NCI-H146 treated with DMSO at 0.1 percent for 48 hours (cell line): ENCODE measurements around the gene FEM1A.
"Not testable (repeated sequence)": the region's sequence is repeated elsewhere in the genome, so short reads cannot be mapped to it uniquely, and the experiment has no call there.

Experiments
- DNase-seq: peaks from one replicate; lab custom pipeline; 2025; ENCODE audit not compliant: unreplicated experiment; lab: John Stamatoyannopoulos, UW

The FEM1A gene

DNA sequence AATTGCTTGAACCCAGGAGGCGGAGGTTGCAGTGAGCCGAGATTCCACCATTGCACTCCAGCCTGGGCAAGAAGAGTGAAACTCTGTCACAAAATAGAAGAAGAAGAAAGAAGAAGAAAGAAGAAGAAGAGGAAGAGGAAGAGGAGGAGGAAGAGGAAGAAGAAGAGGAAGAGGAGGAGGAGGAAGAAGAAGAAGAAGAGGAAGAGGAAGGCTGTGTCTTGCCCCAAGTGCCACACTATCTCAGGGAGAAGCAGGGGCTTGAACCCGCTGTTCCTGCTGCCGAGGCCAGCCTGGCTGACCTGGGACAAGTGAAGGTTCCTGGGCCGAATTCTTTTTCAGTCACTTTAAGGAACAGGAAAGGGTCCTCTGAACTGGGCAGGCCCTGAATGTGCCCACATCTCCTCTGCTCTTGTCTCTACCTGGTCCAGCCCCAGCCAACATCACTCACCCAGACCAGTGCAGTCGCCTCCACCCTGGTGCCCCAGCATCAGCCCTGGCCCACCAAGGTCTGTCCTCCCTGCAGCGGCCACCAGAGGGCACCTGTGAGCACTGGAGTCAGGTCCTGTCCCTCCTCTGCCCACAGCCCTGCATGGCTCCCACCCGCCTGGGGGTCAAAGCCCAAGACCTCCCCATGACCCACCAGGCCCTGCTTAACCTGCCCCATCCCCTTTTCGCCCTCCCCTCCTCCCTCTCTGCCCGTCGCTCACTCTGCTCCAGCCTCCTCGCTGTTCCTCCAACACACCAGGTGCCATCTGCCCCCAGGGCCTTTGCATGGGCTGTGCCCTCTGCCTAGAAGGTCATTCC, 20.0 kb downstream of the FEM1A start:
- no peak for DNase-seq

DNA sequence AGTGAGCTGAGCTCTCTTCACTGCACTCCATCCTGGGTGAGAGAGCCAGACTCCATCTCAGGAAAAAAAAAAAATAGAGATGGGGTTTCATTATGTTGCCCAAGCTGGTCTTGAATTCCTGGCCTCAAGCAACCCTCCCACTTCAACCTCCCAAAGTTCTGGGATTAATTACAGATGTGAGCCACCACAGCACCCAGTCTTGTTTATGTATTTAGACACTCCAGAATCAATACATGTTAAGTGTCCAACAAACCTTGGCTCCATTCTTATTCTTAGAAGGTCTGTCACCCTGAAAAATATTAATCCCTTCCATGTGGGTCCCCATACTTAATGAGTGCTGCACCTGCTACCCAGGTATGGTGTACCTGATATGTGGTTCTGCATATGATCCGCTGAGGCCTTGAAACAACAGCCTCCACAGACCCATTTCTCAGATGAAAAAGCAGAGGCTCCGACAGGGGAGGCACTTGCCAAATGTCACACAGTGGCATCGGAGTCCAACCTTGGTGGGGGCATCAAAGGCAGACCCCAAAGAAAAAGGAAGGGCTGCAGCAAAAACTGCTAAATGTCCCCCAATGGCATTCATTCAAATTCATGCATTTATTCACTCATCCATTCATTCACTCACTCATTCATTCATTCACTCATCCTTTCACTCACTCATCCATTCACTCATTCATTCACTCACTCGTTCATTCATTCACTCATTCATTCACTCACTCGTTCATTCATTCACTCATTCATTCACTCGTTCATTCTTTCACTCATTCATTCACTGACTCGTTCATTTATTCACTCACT, 23.3 kb downstream of the FEM1A start:
- no peak for DNase-seq

DNA sequence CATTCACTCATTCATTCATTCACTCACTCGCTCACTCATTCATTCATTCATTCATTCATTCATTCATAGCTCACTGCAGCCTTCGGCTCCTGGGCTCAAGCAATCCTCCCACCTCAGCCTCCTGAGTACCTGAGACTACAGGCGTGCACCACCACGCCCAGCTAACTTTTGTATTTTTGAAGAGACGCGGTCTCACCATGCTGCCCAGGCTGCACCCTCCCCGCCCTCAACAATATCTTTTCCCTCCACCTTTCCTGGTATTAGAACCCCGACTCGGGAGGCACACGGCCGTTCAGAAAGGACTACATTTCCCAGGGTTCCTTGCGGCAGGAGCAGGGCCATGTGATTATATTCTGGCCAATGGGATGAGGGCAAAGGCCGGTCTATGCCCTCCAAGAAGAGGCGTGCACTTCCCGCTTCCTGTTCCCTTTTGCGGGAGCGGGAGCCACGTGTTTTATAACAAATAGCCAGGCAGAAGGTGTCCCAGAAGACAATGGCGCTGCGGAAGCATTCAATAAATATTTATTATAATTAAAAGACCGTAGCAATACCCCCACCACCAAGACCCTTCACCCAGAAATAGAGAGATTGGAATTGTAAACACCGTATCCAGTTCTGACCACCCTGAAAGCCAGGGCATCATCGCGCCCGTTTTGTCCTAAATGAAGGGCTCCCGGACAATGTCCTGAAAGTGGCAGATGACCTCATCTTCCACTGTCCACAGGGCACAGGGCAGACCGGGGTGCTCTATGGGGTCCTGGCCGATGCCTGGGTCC, 24.1 kb downstream of the FEM1A start:
- peak; percentile 25 for DNase-seq

DNA sequence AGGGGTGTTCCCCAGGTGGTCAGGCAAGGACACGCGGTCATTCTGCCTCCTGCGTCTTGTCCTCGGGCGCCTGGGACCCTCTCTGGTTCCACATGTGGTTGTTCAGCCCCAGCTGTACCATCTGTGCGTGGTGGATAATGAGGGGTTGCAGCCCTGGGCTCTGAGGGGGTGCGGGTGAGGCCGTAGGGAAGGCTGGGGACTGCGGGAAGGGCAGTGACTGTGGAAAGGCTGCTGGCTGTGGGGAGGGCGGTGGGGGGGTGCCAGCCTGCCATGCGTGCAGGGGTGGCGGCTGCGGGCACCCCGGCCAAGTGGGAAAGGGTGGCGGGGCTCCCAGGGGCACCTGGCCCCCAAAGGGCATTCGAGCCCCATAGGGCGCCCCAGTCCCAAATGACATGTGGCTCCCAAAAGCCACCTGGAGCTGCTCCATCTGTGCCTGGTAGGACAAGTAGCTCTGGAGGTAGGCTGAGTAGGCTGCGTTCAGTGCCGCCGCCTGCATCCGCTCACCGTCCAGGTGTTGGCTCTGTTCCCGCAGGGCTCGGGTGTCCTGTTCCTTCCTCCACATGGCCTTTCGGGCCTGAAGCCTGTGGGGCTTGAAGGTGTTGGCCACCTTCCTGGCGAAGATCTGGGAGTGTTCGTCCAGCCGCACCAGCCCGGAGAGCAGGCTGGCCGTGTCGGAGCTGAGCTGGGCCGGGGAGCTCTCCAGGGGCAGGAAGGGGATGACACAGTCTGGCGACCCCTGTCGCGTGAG, 24.8 kb downstream of the FEM1A start:
- no peak for DNase-seq

DNA sequence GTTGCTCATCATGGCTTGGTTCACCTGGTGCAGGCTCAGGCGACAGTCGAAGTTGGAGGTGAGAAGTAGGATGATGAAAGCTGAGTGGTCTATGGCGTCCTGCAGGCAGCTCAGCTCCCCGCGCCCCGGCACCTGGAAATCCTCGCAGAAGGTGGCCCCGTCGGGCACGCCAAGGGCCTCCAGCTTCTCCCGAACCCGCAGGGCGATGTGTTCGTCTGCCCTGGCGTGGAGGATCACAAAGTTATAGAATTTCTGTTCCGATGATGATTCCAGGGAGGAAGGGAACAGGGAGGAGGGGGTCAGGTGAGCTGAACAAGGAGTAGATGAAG, 25.4 kb downstream of the FEM1A start:
- no peak for DNase-seq

DNA sequence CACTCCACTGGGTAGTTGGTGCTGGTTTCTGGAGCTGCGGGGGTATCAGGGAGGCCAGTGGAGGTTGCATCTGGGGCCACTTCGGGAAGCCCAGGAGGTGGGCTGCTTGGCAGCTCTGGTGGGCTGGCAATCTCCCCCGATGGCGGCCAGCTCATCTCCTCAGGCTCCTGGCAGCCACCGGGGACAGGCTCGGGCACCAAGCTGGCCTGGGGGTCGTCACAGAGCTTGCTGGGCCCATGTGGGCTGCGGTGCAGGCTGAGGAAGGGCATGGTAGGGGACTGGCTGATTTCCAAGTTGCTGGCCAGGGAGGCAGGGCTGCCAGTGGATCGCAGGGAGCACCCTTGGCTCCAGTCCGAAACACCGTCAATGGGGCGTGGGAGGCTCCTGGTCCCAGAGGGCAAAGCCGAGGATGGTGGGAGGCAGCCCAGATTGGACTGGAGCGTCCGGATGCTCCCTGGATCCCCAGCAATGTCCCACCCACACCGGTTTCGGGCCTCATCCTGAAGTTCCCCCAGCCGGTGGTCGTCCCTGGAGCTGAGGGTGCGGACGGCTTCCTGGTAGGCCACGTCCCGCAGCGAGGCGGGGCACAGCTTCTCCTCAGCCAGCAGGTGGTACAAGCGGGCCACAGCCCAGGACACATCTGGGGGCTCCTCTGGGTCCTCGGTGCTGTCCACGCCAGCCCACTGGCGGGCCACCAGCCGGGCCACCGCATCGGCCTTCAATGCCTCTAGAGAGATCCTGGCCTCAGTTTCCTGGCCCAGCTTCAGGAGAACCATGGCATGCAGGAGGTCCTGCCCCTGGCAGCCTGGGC, 26.1 kb downstream of the FEM1A start:
- DNase-seq, result no peak

DNA sequence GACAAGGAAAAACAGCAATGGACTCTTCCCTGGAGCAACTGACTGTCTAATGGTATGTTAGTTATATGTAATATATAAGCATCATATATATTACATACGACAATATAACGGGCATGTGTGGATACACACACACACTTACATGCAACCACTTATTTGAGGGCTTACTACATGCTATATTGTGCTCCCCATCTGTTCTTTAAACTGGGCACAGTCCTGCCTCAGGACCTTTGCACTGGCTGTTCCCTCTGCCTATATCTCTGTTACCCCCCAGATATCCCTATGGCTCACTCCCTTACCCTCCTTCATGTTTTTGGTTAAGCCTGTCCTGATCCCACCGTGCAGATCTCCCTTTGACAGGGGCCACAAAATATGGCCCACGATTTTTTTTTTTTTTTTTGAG, 29.7 kb downstream of the FEM1A start:
- no peak for DNase-seq

DNA sequence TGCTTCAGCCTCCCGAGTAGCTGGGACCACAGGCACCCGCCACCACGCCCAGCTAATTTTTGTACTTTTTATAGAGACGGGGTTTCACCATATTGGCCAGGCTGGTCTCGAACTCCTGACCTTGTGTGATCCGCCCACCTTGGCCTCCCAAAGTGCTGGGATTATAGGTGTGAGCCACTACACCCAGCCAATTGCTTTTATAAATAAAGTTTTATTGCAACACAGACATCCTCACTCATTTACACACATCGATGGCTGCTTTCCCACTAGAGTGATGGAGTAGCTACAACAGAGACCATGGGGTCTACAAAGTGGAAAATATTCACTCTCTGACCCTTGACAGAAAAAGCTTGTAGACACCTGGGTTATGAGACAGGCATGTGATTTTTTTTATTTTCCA, 30.8 kb downstream of the FEM1A start:
- not testable (repeated sequence) for DNase-seq

DNA sequence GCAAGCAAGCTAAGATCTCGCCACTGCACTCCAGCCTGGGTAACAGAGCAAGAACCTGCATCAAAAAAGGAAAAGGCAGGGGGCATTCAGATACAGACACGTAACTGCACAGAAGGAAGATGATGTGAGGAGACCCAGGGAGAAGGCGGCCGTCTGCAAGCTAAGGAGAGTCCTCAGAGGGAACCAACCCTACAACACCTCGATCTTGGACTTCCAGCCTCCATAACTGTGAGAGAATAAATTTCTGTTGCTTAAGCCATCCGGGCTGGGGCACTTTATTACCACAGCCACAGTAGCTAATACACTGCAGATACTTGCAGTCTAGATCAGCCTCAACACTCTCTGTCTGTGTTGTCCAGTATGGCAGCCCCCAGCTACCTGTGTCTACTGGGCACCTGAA, 32.0 kb downstream of the FEM1A start:
- no peak for DNase-seq

DNA sequence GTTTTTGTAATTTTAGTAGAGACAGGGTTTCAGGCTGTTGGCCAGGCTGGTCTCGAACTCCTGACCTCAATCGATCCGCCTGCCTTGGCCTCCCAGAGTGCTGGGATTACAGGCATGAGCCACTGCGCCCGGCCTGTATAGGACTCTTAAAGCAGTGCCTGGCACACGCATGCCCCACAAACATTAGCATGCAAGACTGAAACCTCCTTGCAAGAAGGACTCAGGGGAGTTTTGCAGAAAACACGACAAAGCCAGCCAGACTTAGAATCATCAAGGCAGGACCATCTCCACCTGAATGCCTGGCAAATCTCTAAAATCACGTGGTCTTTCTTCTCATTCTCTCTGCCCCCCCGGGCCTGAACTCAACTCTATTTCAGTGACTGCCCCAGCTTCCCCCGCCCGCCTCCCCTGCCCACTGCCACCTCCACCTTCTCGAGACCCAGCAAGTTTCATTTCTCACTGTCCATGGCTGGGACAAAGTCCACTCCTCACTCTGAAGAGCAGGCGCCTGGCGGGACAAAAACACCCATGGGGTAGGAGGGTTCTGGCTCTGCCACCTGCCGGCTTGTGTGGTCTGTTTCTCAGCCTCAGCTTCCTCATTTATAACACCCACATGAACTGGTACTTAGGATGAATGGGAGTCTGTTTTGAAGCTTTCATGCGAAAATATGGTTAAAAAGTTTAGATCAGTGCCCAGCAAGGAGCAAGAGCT, 37.6 kb downstream of the FEM1A start:
- DNase-seq, result no peak

DNA sequence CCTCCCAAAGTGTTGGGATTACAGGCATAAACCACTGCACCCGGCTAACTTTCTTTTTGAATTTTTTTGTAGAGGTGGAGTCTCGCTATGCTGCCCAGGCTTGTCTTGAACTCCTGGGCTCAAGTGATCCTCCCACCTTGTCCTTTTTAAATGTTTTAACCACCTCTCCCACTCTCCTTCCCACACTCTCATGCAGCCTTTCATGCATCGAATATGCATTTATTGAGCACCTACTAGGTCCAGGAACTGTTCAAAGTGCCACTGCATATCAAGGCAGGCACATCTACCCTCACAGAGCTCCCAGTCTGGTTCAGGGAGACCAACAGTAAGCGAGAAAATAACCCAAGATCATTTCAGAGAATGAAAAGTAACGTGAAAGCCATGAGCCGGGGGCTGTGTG, 38.8 kb downstream of the FEM1A start:
- DNase-seq, result no peak

DNA sequence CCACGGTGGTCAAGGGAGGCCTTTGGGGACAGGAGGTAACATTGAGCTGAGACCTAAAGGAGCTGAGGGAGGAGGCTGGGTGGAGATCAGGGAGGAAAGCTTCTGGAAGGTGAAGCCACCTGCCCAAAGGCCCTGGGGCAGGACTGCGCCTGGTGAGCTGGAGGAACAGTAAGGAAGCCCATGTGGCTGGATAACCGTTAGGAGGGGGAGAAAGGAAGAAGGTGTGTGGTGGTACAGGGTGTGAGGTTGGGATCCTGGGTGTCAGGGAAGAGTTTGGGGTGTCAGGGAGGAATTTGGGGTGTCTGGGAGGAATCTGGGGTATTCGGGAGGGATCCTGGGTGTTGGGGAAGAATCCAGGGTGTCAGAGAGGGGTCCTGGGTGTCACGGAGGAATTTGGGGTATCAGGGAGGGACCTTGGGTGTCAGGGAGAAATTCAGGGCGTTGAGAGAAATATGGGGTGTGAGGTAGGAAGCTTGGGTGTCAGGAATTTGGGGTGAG, 39.3 kb downstream of the FEM1A start:
- no peak for DNase-seq

DNA sequence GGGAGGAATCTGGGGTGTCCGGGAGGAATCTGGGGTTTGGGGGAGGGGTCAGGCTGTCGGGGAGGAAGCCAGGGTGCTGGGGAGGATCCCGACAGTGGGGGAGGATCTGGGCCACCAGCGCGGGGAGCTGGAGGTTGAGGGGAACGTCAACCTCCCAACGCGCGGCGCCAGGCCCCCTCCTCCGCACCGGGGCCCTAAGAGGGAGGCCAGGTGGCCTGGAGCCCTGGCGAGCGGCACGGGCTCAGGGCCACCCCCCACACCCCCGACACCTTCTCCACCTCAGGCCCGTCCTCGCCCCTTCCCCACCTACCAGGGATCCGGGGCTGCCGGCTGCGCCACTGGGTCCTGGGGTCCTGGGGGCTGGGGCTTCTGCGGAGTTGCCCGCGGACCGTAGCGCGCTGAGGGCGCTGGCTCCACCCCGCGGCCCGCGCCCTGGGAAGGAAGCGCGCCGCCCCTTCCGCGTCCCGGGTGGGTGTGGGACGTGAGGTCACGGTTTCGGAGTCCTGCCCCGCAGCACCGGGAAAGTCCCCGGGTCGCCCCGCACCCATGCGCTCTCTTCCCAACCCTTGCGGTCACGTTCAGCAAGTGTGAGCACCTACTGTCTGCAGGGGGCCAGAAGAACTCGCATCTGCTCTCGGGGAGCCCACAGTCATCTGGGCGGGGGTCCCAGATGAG, 39.9 kb downstream of the FEM1A start, which contains the start of gene TICAM1:
TICAM1 (minus strand) TSS at position 409 of the 675 bp plus-strand sequence. CDS start 13,335 bp downstream, outside the sequence.
- no peak for DNase-seq

DNA sequence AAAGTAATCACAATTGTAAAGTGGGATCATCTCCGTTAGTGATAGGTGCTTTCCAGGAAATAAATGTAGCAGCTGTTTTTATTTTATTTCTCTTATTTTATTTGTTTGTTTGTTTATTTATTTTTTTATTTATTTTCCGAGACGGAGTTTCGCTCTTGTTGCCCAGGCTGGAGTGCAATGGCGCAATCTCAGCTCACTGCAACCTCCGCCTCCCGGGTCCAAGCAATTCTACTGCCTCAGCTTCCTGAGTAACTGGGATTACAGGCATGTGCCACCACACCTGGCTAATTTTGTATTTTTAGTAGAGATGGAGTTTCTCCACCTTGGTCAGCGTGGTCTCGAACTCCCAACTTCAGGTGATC, 40.4 kb downstream of the FEM1A start:
- DNase-seq, result not testable (repeated sequence)

DNA sequence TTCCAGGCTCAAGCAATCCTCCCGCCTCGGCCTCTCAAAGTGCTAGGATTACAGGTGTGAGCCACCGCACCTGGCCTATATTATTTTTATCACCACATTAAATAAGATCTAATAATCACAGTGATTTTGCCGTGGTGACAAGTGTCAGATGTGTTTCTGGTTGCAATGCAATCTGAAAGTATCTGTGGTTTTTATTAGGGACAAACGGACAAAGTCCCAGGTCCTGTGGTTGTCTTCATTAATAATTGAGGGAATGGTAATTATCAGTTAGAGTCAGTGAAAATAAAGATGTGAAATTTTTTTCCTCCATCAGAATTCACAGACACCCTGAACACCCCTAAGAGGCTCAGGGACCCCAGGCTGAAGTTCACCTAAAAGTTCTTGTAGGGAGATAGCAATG, 41.2 kb downstream of the FEM1A start:
- DNase-seq, result no peak

DNA sequence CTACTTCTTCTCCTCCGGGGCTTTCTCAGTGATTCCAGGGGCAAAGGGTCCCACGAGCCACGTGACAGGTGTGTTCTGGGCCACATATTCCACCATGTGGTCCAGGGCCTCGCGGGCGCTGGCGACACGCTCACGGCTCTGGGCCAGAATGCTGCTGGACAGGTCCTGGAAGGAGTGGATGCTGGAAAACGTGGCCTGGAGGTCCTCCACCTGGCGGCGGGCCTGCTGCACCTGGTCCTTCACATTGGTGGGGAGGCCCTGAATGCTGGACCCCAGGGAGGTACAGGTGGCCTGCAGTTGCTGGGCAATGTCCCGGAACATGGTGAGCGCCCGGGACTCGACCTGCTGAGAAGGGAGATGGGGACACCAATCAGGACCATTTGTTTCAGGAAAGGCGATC, 47.7 kb downstream of the FEM1A start:
- DNase-seq, result no peak

DNA sequence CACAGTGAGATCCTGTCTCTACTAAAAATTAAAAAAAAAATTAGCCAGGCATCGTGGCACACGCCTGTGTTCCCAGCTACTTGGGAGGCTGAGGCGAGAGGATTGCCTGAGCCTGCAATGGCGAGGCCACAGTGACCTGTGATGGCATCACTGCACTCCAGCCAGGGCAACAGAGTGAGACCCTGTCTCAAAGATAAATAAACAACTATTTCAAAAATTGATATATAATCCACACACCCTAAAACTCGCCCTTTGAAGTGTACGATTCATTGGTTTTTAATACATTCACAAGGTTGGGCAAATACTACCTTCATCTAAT, 52.1 kb downstream of the FEM1A start:
- DNase-seq, result no peak

DNA sequence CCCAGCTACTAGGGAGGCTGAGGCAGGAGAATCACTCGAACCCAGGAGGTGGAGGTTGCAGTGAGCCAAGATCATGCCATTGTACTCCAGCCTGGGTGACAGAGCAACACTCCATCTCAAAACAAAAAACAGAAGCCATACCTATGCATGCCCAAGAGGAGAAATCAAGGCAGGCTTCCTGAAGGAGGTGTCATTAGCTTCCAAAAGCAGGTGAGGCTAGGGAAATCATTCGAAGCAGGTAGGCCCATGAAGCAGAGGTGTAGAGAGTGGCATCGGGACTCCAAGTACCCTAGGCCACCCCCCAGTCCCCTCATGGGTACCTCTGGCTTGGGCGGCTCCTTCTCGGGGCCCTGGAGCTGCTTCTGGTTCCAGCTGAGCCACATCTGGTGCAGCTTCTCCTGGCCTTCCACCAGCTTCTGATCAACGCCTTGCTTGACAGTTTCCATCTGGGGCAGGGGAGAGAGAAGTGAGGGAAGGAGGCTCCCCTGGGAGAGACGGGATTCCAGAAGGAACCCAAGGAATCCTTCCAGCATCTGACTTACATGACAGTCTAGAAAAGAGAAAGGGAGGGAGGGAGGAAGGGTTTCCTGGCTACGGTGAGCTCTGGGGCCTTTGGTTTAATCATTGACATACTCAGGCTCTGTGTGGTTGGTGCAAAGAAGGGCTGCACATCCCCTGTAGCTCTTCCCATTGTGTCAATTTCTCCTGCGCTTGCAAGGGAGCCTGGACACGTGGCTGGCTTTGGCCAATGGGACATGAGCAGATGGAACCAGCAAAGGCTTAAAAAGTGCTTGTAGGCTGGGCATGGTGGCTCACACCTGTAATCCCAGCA, 53.0 kb downstream of the FEM1A start:
- DNase-seq, result no peak
